Liver (tissue), 9 donors: ENCODE results near the gene FSIP1. TPM values are rescaled to one million over a fixed set of nuclear protein-coding genes. Genes with fewer than 3 reads are reported as not detected.

Experiments
- DNase-seq: peaks from one replicate; pipeline ENCODE4 v3.0.0-alpha.2; 2017; ENCODE audit warnings: low spot score
- H3K27ac ChIP-seq, 2 donors: one replicate each; pipeline ENCODE4 v1.7.0; 2013; ENCODE audit warnings: inconsistent platforms in 2 of 2, low read length in 2 of 2, control low read depth in 1 of 2, low read depth in 1 of 2, mild to moderate bottlenecking in 1 of 2
- H3K27me3 ChIP-seq, 4 donors: one replicate each; pipeline versions ENCODE4 v1.6.1 to v1.7.0; 2013; ENCODE audit warnings: low read length in 3 of 4, inconsistent platforms in 1 of 4, mild to moderate bottlenecking in 1 of 4, moderate library complexity in 1 of 4; ENCODE audit not compliant: control insufficient read depth in 4 of 4, insufficient read depth in 4 of 4
- H3K36me3 ChIP-seq, 4 donors: one replicate each; pipeline versions ENCODE4 v1.6.1 to v1.7.0; 2013; ENCODE audit warnings: low read length in 3 of 4, mild to moderate bottlenecking in 3 of 4, low read depth in 1 of 4, moderate library complexity in 1 of 4; ENCODE audit not compliant: control insufficient read depth in 4 of 4, insufficient read depth in 3 of 4
- H3K4me1 ChIP-seq, 4 donors: one replicate each; pipeline versions ENCODE4 v1.6.1 to v1.7.0; 2013; ENCODE audit warnings: low read length in 3 of 4, mild to moderate bottlenecking in 3 of 4, moderate library complexity in 1 of 4; ENCODE audit not compliant: control insufficient read depth in 4 of 4, insufficient read depth in 4 of 4
- H3K4me3 ChIP-seq, 3 donors: one replicate each; pipeline versions ENCODE4 v1.6.1 to v1.7.0; 2013; ENCODE audit warnings: low read length in 3 of 3, control low read depth in 1 of 3, low read depth in 1 of 3, mild to moderate bottlenecking in 1 of 3
- H3K9ac ChIP-seq, 2 donors: one replicate each; pipeline ENCODE4 v1.7.0; 2013; ENCODE audit warnings: low read length in 2 of 2, mild to moderate bottlenecking in 2 of 2, moderate library complexity in 2 of 2, control low read depth in 1 of 2, low read depth in 1 of 2
- H3K9me3 ChIP-seq, 4 donors: one replicate each; pipeline versions ENCODE4 v1.6.1 to v1.7.0; 2013; ENCODE audit warnings: low read length in 3 of 4; ENCODE audit not compliant: control insufficient read depth in 4 of 4
- ATF3 ChIP-seq: IDR thresholded peaks from 2 replicates; pipeline ENCODE4 v1.6.1; 2016; ENCODE audit warnings: antibody characterized with exemption
- EGR1 ChIP-seq, 2 donors: IDR thresholded peaks; 2 replicates each; pipeline ENCODE4 v1.6.1; 2016 to 2018; ENCODE audit warnings: antibody characterized with exemption in 2 of 2, low read depth in 2 of 2
- FOXA1 ChIP-seq: IDR thresholded peaks from 2 replicates; pipeline ENCODE4 v1.6.1; 2016; ENCODE audit warnings: antibody characterized with exemption
- FOXA2 ChIP-seq: IDR thresholded peaks from 2 replicates; pipeline ENCODE4 v1.6.1; 2016; ENCODE audit warnings: antibody characterized with exemption
- GABPA ChIP-seq, 2 donors: IDR thresholded peaks in 1 of 2; conservative IDR thresholded peaks in 1 of 2; 2 replicates each; pipeline ENCODE4 v1.6.1; 2016; ENCODE audit warnings: antibody characterized with exemption in 2 of 2, mild to moderate bottlenecking in 1 of 2, moderate library complexity in 1 of 2
- HNF4A ChIP-seq, 2 donors: conservative IDR thresholded peaks; 2 replicates each; pipeline ENCODE4 v1.6.1; 2016; ENCODE audit warnings: antibody characterized with exemption in 2 of 2, mild to moderate bottlenecking in 2 of 2
- HNF4G ChIP-seq: IDR thresholded peaks from 2 replicates; pipeline ENCODE4 v1.6.1; 2016; ENCODE audit warnings: antibody characterized with exemption
- JUND ChIP-seq, 2 donors: IDR thresholded peaks; 2 replicates each; pipeline ENCODE4 v1.6.1; 2016; ENCODE audit warnings: antibody characterized with exemption in 2 of 2
- MAX ChIP-seq: IDR thresholded peaks from 2 replicates; pipeline ENCODE4 v1.6.1; 2016; ENCODE audit warnings: antibody characterized with exemption
- NR2F2 ChIP-seq: IDR thresholded peaks from 2 replicates; pipeline ENCODE4 v1.6.1; 2016; ENCODE audit warnings: antibody characterized with exemption
- RAD21 ChIP-seq, 2 donors: IDR thresholded peaks; 2 replicates each; pipeline ENCODE4 v1.6.1; 2016; ENCODE audit warnings: antibody characterized with exemption in 2 of 2, mild to moderate bottlenecking in 2 of 2
- REST ChIP-seq: IDR thresholded peaks from 2 replicates; pipeline ENCODE4 v1.6.1; 2016; ENCODE audit warnings: antibody characterized with exemption, mild to moderate bottlenecking
- RXRA ChIP-seq, 2 donors: IDR thresholded peaks; 2 replicates each; pipeline ENCODE4 v1.6.1; 2017 to 2018; ENCODE audit warnings: antibody characterized with exemption in 2 of 2, mild to moderate bottlenecking in 1 of 2
- SP1 ChIP-seq: IDR thresholded peaks from 2 replicates; pipeline ENCODE4 v1.6.1; 2018; ENCODE audit warnings: antibody characterized with exemption, mild to moderate bottlenecking
- TAF1 ChIP-seq: conservative IDR thresholded peaks from 2 replicates; pipeline ENCODE4 v1.6.1; 2016; ENCODE audit warnings: antibody characterized with exemption, mild to moderate bottlenecking
- YY1 ChIP-seq: IDR thresholded peaks from 2 replicates; pipeline ENCODE4 v1.6.1; 2016; ENCODE audit warnings: antibody characterized with exemption, mild to moderate bottlenecking
- ZBTB33 ChIP-seq: IDR thresholded peaks from 2 replicates; pipeline ENCODE4 v1.6.1; 2016; ENCODE audit warnings: antibody characterized with exemption
- WGBS: extraction: QIAGEN DNeasy Blood & Tissue Kit; methylation state at CpG from one replicate; pipeline ENCODE4 v1.1.7; 2013; 5-methylcytosine and 5-hydroxymethylcytosine counted together
- polyA plus RNA-seq, 2 donors: library from polyadenylated mRNA; stranded (reverse) in 1 of 2; unstranded in 1 of 2; fragments of 200-250 nt in 1 of 2; fragments of >200 nt in 1 of 2; fragmentation: Nextera tagmentation in 1 of 2; extraction: Ambion mirVana in 1 of 2; gene quantifications; one replicate each; pipeline versions ENCODE4 v1.2.1 to v1.2.3, GENCODE V29; 2013 to 2015
- total RNA-seq, 2 donors: library from RNA; depleted of rRNA; stranded (reverse); fragments of >200 nt; gene quantifications; one replicate each; pipeline ENCODE4 v1.2.3, GENCODE V29; 2014
- donor health status: healthy.
- donor health status: healthy.
- donor health status: healthy.
- donor health status: healthy.
- donor health status: healthy.

FSIP1 gene
- total and polyA plus RNA-seq, 4 donors, result 0.05 to 0.29 (median 0.13) TPM

GRCh38 chr15:39807791-39808190 lies 25.1 kb upstream of the FSIP1 start (continued):
- TF ChIP-seq REST (no peak), MAX (no peak), RAD21 (IDR thresholded peaks at IDR 0.05) (no peak), EGR1 (IDR thresholded peaks at IDR 0.05; ENCODE audit: low read depth in 2 of 2) (no peak), FOXA2 (no peak), NR2F2 (no peak), TAF1 (no peak), GABPA (IDR thresholded peaks at IDR 0.05 in 1 of 2, conservative IDR thresholded peaks at IDR 0.05 in 1 of 2) (no peak), HNF4A (conservative IDR thresholded peaks at IDR 0.05) (no peak), JUND (IDR thresholded peaks at IDR 0.05) (no peak)

GRCh38 chr15:39804026-39804425 lies 21.4 kb upstream of the FSIP1 start:
- no peak for DNase-seq
- H3K27me3 ChIP-seq, result no peaks in the 10 kb centered on the region
- H3K36me3 ChIP-seq, result no peaks in the 10 kb centered on the region
- peaks cover 0 to 12% (median 1%) of the 10 kb centered on the region in 4 donors for H3K4me1 ChIP-seq
- H3K9ac ChIP-seq, result no peak overlapping the region
- peak overlapping the region in 1 of 2 donors; percentile 11 for H3K27ac ChIP-seq
- TF ChIP-seq REST (no peak), ZBTB33 (peak; percentile 57), HNF4G (no peak), JUND (IDR thresholded peaks at IDR 0.05) (peak; percentile 31 to 50), GABPA (IDR thresholded peaks at IDR 0.05 in 1 of 2, conservative IDR thresholded peaks at IDR 0.05 in 1 of 2) (no peak), MAX (no peak), FOXA2 (peak; percentile 90), HNF4A (conservative IDR thresholded peaks at IDR 0.05) (peak; percentile 52 to 65), RAD21 (IDR thresholded peaks at IDR 0.05) (peak in 1 of 2 donors; percentile 40), SP1 (peak; percentile 69), ATF3 (peak; percentile 97), RXRA (IDR thresholded peaks at IDR 0.05) (peak; percentile 95 to 96), YY1 (peak; percentile 80), NR2F2 (peak; percentile 12), FOXA1 (peak; percentile 64)
- H3K4me3 ChIP-seq, result no peak overlapping the region
- WGBS, result 39% methylated on average over 2 of the region's 2 CpGs
- H3K9me3 ChIP-seq, result no peaks in the 10 kb centered on the region
